ENCODE results near the gene NOVA1.

DNA sequence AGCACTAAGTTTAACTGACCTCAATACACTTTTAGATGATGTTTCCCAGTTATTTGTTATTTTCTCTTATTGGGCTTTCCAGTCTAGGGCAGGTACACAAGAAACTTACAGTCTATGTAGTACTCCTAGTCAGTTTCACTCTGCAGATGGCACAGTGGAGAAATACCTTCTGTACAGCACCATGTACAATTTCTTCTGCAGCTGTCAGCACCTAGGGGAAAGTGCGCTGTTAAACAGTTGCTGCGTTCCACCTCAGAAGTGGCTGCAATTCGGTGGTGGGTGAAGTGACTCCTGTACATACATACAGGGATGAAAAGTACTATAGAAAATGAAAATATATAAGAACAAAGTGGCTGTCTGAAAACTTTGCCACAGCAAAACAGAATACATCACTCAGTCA, 48.3 kb downstream of the NOVA1 start:
- TF ChIP-seq, protein P1, sequence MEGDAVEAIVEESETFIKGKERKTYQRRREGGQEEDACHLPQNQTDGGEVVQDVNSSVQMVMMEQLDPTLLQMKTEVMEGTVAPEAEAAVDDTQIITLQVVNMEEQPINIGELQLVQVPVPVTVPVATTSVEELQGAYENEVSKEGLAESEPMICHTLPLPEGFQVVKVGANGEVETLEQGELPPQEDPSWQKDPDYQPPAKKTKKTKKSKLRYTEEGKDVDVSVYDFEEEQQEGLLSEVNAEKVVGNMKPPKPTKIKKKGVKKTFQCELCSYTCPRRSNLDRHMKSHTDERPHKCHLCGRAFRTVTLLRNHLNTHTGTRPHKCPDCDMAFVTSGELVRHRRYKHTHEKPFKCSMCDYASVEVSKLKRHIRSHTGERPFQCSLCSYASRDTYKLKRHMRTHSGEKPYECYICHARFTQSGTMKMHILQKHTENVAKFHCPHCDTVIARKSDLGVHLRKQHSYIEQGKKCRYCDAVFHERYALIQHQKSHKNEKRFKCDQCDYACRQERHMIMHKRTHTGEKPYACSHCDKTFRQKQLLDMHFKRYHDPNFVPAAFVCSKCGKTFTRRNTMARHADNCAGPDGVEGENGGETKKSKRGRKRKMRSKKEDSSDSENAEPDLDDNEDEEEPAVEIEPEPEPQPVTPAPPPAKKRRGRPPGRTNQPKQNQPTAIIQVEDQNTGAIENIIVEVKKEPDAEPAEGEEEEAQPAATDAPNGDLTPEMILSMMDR (IDR thresholded peaks at IDR 0.05; ENCODE audit: low read depth, low read length, poor library complexity, severe bottlenecking) = no peak
- no peak for TF ChIP-seq EZH2phosphoT487 (IDR thresholded peaks at IDR 0.05; ENCODE audit: borderline replicate concordance, low read length)
